ENCODE results near the gene NEK9. TPM values are rescaled to one million over a fixed set of nuclear protein-coding genes. Genes with fewer than 3 reads are reported as not detected.

NEK9 gene
- total and polyA plus RNA-seq, 2 experiments from 2014 or later: 16.3 to 31.1 TPM

DNA sequence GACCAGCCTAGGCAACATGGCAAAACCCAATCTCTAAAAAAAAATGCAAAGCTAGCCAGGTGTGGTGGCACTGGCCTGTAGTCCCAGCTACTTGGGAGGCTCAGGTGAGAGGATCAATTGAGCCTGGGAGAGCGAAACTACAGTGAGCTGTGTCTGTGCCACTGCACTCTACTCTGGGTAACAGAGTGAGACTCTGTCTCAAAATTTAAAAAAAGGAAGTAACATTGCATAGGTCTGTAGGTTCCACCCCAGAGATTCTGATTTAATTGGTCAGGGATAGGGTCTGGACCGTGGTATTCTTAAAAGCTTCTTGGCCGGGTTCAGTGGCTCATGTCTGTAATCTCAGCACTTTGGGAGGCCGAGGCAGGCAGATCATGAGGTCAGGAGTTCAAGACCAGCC, 31.2 kb downstream of the NEK9 start (continued):
- TF ChIP-seq, protein P1, sequence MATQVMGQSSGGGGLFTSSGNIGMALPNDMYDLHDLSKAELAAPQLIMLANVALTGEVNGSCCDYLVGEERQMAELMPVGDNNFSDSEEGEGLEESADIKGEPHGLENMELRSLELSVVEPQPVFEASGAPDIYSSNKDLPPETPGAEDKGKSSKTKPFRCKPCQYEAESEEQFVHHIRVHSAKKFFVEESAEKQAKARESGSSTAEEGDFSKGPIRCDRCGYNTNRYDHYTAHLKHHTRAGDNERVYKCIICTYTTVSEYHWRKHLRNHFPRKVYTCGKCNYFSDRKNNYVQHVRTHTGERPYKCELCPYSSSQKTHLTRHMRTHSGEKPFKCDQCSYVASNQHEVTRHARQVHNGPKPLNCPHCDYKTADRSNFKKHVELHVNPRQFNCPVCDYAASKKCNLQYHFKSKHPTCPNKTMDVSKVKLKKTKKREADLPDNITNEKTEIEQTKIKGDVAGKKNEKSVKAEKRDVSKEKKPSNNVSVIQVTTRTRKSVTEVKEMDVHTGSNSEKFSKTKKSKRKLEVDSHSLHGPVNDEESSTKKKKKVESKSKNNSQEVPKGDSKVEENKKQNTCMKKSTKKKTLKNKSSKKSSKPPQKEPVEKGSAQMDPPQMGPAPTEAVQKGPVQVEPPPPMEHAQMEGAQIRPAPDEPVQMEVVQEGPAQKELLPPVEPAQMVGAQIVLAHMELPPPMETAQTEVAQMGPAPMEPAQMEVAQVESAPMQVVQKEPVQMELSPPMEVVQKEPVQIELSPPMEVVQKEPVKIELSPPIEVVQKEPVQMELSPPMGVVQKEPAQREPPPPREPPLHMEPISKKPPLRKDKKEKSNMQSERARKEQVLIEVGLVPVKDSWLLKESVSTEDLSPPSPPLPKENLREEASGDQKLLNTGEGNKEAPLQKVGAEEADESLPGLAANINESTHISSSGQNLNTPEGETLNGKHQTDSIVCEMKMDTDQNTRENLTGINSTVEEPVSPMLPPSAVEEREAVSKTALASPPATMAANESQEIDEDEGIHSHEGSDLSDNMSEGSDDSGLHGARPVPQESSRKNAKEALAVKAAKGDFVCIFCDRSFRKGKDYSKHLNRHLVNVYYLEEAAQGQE (IDR thresholded peaks at IDR 0.05; ENCODE audit: unreplicated experiment): no peak

DNA sequence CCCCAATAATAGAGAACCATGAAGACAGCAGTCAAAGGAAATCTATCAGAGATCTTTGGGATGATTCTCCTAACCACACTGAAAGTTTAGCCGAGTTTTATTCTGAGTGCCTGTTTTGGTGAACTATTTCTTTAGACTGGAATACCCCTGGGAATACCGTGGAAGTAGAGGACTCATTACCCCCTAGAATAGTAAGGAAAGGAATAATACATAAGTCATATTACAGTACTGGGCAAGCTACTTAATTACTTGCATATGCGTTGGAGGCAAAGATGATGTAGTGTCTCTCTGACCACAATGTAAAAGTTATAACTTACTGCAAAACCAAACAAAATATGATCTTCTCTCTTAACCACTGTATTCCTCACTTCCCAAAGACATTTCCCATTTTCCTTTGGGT, 32.0 kb downstream of the NEK9 start:
- Mint-ChIP-seq H3K27me3 (ENCODE audit: insufficient read depth, low read depth, poor library complexity) (no peaks in the 10 kb centered on the region), H3K4me1 (peaks cover 6% of the 10 kb centered on the region; the same call in 2 of the 3 replicates), H3K27ac (no peak overlapping the region), H3K36me3 (ENCODE audit: low read depth) (peaks cover 69% of the 10 kb centered on the region), H3K4me3 (no peak overlapping the region), H3K9me3 (no peaks in the 10 kb centered on the region; the same call in 2 of the 3 replicates)
- Histone ChIP-seq H3K36me3 (ENCODE audit: insufficient read depth) (peaks cover 15% of the 10 kb centered on the region; the same call in 1 of the 2 replicates), H4K20me1 (replicated peaks; ENCODE audit: insufficient read depth) (no peaks in the 10 kb centered on the region; the same call in 1 of the 2 replicates), H3K27me3 (ENCODE audit: insufficient read depth) (no peaks in the 10 kb centered on the region), H3K4me2 (no peak overlapping the region), H3K4me3 (no peak overlapping the region), H3K9me2 (ENCODE audit: insufficient read depth) (no peaks in the 10 kb centered on the region), H3K79me2 (replicated peaks; ENCODE audit: insufficient read depth) (no peaks in the 10 kb centered on the region), H3K4me1 (ENCODE audit: insufficient read depth) (no peaks in the 10 kb centered on the region; the same call in 1 of the 2 replicates), H3K27ac (ENCODE audit: low read depth) (no peak overlapping the region), H3F3A (replicated peaks; ENCODE audit: low read depth) (no peaks in the 10 kb centered on the region), H2AFZ (no peak overlapping the region)
- ATAC-seq (no peak), DNase-seq (ENCODE audit: low spot score) (no peak)
- TF ChIP-seq, protein P2, sequence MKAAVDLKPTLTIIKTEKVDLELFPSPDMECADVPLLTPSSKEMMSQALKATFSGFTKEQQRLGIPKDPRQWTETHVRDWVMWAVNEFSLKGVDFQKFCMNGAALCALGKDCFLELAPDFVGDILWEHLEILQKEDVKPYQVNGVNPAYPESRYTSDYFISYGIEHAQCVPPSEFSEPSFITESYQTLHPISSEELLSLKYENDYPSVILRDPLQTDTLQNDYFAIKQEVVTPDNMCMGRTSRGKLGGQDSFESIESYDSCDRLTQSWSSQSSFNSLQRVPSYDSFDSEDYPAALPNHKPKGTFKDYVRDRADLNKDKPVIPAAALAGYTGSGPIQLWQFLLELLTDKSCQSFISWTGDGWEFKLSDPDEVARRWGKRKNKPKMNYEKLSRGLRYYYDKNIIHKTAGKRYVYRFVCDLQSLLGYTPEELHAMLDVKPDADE (IDR thresholded peaks at IDR 0.05): no peak
- TF ChIP-seq, protein P3, sequence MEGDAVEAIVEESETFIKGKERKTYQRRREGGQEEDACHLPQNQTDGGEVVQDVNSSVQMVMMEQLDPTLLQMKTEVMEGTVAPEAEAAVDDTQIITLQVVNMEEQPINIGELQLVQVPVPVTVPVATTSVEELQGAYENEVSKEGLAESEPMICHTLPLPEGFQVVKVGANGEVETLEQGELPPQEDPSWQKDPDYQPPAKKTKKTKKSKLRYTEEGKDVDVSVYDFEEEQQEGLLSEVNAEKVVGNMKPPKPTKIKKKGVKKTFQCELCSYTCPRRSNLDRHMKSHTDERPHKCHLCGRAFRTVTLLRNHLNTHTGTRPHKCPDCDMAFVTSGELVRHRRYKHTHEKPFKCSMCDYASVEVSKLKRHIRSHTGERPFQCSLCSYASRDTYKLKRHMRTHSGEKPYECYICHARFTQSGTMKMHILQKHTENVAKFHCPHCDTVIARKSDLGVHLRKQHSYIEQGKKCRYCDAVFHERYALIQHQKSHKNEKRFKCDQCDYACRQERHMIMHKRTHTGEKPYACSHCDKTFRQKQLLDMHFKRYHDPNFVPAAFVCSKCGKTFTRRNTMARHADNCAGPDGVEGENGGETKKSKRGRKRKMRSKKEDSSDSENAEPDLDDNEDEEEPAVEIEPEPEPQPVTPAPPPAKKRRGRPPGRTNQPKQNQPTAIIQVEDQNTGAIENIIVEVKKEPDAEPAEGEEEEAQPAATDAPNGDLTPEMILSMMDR (conservative IDR thresholded peaks at IDR 0.05; ENCODE audit: low read depth in 2 of 2): no peak
- no peak for TF ChIP-seq ZNF114 (CRISPR knock-in tag; IDR thresholded peaks at IDR 0.05)
- TF ChIP-seq, protein P1 (IDR thresholded peaks at IDR 0.05; ENCODE audit: unreplicated experiment): no peak
- TF ChIP-seq NANOG (IDR thresholded peaks at IDR 0.05; ENCODE audit: borderline replicate concordance): no peak
- no peak for TF ChIP-seq EZH2phosphoT487 (IDR thresholded peaks at IDR 0.05; ENCODE audit: unreplicated experiment)
- no peak for TF ChIP-seq POLR2AphosphoS5 (IDR thresholded peaks at IDR 0.05; ENCODE audit: low read depth)
- no peak for TF ChIP-seq ZNF331 (CRISPR knock-in tag; IDR thresholded peaks at IDR 0.05; ENCODE audit: low read depth)
- TF ChIP-seq CREB1 (CRISPR knock-in tag; IDR thresholded peaks at IDR 0.05; ENCODE audit: low read depth): no peak
